Frontal cortex (tissue), 4 donors: ENCODE data around the gene GLG1. TPM values are rescaled to one million over a fixed set of nuclear protein-coding genes. Genes with fewer than 3 reads are reported as not detected.
"Not testable (repeated sequence)": the region's sequence is repeated elsewhere in the genome, so short reads cannot be mapped to it uniquely, and the experiment has no call there.

Experiments used
- DNase-seq, 2 donors: peaks; one replicate each; pipeline ENCODE4 v3.0.0; 2012; ENCODE audit warnings: low spot score in 2 of 2
- FAIRE-seq: peaks from 2 replicates; lab custom pipeline; 2012; peaks lifted over from hg19 to GRCh38; lab: Jason Lieb, UNC
- total RNA-seq: library from RNA; depleted of rRNA; stranded (reverse); fragments of >200 nt; gene quantifications from one replicate; pipeline ENCODE4 v1.2.3, GENCODE V29; 2014
- donor health status: control.
- donor health status: control.
- donor health status: control.

The GLG1 gene
- total RNA-seq, 1 donor from 2014 or later = 64.8 TPM

DNA sequence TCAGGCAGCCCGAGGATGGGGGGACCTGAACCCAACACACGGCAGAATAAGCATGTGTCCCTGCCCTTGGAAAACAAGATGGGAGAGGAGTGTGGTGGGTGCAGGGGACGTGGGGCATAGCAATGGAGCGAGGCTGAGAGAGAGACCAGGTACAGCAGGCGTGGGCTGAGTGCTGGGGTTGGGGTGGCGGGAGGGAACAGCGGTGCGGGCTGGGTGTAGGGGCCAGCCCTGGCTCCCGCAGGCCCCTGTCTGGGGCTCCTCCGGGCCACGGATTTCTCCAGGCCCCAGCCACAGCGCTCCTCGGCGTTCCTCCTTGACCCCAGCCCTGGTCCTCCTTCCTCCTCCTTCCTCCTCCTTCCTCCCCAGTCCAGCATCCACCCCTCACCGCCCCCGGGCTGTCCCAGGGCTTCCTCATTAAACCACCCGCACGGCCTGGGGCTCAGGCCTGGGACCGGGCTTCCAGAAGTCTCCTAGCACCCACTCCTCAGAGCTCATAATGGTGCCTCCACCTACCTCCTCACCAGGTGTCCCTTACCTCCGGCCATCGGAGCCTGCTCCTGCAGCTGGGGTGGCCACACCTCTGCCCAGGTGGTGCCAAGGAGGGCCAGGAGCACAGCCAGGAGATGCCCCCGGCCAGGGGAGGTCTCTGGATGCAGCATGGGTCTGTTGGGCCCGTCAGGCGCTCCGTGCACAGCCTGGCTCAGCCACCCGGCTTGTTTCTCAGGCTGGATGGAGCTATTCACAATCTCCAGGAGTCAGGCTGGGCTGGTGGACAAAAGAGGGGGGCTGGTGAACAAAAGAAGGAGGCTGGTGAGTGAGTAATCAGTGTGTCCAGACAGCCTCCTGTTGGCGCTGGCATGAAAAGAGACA is 186.1 kb downstream of the GLG1 start, which contains the start of gene CLEC18B:
Gene CLEC18B (minus strand): TSS at position 867 of the 870 bp plus-strand sequence. CDS start 208 bp downstream, at position 659.
- DNase-seq, FAIRE-seq: not testable (repeated sequence)

DNA sequence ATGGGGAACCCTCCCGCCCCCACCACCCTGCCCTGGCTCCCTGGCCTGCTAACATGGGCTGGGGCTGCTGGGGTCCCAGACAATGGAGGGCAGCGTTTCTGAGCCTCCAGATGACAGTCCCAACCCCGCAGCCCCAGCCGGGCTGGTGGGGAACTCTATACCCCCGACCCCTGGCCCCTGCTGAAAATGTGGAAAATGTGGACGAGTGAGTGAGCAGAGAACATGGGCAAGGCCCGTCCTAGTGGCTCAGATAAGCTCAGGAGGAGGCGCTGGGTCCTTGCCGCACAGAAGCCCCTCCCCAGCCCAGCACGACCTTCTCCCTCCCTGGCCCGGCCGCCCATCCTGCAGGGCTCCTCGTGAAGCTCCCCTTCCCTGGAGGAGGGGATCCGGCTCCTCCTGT is 187.1 kb downstream of the GLG1 start:
- not testable (repeated sequence) for DNase-seq, FAIRE-seq

DNA sequence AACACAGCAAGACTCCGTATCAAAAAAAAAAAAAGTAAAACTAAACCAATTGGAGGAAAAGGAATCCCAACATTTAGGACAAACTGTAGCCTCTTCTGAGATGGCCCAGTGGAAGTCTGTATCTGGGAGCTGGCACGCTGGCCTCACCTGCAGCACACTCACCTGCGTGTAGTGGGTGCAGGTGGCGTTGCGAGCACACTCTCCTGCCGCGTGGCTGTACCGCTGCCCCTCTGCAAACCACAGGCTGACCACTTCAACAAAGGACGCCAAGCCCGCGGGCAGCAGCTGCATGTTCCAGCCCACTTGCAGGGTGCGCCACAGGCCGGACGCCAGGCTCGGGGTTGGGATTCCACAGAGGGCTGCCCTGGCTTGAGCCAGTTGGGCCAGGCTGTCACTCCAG is 189.0 kb downstream of the GLG1 start:
- FAIRE-seq, DNase-seq: not testable (repeated sequence)

DNA sequence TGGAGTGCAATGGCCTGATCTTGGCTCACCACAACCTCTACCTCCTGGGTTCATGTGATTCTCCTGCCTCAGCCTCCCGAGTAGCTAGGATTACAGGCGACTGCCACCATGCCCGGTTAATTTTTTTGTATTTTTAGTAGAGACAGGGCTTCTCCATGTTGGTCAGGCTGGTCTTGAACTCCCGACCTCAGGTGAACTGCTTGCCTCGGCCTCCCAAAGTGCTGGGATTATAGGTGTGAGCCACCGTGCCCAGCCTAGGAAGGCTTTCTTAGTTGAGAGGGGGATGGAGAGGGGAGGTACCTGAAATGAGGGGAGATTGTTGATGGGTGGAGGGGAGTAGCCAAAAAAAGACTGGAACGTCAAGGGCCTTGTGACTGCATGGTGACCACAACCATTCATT is 193.0 kb downstream of the GLG1 start:
- not testable (repeated sequence) for FAIRE-seq, DNase-seq

DNA sequence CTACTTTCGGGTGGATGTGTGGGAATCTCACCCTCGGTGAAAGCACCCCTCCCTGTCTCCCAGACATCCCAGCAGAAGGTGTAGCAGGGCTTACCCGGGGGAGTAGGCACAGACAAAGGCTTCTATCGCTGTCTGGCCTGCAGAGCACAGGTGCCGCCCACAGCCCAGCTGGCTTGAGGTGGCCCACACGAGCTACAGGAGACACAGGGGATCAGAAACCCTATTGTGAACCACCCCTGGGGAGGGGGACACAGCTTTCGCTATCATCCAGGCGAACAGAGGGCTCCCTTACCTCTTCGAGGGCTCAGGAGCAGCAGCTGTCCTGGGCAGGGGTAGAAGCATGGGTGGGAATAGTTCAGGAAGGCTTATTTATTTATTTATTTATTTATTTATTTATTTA is 193.4 kb downstream of the GLG1 start:
- DNase-seq, FAIRE-seq: not testable (repeated sequence)

DNA sequence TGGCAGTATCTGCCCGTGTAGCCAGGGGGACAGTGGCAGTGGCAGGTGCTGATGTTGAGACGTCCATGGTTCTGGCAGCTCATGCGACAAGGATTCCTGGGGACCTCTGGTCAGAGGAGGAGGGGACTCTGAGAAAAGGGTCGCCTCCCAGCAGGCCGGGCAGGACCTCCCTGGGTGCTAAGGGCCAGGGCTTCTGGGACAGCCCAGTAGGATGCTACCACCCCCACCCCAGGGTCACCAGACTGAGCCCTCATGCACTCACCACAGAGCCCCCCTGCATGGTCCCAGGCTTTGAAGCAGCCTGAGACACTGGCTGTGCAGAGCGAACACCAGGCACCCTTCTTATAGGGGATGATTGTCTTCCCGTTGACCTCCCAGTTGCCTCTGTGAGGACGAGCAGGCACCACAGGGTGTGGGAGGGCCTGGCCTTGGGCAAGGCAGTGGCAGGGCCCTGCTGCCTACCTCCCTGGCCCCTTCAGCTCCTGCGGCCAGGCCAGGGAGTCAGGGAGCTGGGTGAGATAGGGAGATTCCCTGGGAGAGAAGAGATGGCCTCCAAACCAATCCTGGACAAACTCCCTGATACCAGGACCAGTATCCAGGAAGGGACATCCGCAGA is 194.0 kb downstream of the GLG1 start:
- FAIRE-seq, DNase-seq: not testable (repeated sequence)

DNA sequence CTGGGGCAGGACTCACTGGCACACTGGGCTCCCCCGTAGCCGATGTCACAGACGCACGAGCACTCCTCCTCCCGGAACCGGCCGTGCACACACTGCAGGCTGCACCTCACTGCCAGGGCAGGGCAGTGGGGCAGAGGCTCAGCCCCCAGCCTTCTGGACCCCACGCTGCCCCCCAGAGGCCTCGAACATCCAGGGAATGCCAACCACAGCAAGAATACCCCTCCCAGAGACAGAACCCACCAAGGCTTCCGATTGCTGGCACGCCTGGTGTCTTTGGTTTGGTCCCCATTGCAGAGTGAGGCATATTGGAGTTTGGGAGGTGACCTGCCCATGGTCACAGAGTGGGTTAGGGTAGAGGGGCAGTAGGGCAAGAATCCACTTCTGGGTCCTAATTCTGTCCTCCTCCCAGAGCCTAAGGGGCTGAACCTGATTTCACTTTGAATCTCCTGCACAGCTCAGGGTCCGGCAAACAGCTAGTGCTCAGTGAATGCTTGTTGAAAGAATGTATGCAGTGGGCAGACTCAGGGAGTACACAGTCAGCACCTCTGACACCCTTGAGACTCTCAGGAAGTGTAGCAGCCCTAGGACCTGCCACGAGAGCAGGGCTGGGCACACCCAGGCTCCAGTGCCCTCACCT is 194.7 kb downstream of the GLG1 start:
- DNase-seq, FAIRE-seq: not testable (repeated sequence)

DNA sequence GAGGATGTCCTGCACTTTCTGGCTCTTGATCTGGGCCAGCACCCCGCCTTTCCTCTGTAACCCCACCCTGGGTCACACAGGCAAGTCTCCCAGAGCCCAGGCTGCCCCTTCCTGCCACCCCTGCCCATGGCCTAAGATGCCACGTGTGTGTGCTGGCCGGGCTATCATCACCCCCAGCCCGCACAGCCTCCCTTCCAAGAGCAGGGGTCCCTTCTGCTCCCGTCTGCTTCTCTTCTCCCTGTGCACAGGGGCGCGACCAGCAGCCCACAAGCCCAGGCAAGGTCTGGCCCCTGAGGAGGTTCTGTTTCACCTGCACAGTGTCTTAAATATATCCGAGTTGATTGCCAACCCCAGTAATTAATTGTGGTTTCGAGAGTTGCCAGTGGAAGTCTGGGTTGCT is 195.9 kb downstream of the GLG1 start:
- not testable (repeated sequence) for FAIRE-seq, DNase-seq

DNA sequence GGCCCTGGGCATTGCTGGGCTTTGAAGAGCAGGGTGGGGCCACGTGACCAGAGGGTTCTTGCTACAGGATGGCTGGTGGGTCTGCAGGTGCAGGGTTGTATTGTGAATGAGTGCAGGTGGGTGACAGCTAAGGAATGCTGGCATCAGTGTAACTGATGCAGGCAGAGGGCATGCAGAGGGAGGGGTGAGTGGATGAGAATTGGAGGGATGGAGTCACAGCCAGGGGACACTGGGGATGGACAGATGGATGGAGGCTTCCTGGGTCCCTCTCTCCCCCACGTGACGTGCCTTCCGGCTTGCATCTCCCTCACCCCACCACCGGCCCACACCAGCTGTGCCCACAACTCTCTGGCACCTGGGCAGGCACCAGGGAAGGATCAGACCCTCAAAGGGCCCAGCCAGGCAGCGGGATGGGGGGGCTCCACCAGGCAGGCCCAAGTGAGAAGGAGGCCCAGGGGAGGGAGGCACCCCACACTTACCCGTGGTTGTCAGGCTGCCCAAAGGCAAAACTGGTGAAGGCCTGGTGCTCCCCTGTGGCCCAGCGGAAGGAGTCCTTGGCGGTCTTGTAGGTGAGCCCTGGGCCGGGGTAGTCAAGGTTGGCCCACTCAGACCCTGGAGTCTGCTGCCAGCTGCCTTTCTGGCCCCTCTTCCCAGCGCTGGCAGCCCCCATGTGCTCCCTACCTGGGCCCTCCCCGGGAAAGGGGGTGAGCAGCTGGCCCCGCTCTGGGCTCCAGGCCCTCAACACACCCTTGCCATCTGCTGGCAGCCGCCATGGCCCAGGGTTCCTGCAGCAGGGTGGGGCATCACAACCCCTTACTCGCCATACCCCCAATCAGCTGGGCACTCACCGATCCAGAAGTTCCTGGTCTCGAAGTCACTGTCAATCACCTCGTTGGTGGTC is 196.6 kb downstream of the GLG1 start:
- DNase-seq = not testable (repeated sequence)

DNA sequence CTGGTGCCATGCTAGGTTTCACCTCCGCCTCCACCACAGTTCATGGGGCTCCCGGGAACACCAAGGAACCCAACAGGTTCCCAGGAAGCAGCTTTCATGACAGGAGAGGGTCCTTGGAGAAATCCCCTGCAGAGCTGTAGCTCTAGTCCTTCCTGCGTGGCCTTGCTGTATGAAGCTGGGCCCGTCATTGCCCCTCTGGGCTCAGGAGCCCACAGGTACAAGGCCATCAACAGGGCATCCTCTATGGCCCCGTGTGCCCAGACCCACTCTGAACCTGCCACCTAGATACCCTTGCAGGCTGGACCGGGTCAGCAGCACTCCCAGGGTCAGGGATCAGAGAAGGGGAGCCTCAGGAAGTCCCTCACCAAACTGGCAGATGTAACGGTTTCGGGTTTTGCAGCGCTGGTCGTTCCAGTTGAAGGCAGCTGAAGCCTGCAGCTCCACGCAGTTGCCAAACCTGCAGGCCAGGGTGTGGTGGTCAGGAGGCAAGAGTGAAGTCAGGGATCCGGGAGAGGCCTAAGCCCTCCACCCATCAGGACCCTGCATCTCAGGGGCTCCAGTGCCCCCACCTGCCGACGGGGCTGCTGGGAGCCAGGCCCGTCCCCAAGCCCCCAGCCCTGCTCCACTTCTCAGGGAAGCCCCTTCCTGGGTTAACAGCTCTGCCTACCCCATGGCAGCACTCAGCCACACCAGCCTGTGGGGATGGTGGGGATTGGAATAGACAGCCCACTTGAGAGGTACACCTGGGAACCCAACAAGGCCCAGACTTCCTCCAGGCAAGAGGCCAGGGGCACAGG is 197.5 kb downstream of the GLG1 start:
- FAIRE-seq, DNase-seq: not testable (repeated sequence)

More for the DNA sequence above, 196.6 kb downstream of the GLG1 start:
- FAIRE-seq = not testable (repeated sequence)

DNA sequence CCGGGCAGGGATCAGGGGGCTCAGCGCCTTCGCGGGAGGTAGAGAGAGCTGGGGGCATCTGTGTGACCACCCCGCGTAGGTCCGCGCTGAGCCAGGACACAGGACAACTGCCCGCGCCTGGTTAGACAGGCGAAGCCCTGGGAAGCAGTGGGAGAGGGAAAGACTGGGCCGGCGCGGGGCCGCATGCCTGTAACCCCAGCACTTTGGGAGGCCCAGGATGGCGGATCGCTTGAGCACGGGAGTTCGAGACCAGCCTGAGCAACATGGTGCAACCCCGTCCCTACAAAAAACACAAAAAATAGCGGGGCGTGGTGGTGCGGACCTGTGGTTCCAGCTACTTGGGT is 199.6 kb downstream of the GLG1 start:
- not testable (repeated sequence) for DNase-seq, FAIRE-seq

DNA sequence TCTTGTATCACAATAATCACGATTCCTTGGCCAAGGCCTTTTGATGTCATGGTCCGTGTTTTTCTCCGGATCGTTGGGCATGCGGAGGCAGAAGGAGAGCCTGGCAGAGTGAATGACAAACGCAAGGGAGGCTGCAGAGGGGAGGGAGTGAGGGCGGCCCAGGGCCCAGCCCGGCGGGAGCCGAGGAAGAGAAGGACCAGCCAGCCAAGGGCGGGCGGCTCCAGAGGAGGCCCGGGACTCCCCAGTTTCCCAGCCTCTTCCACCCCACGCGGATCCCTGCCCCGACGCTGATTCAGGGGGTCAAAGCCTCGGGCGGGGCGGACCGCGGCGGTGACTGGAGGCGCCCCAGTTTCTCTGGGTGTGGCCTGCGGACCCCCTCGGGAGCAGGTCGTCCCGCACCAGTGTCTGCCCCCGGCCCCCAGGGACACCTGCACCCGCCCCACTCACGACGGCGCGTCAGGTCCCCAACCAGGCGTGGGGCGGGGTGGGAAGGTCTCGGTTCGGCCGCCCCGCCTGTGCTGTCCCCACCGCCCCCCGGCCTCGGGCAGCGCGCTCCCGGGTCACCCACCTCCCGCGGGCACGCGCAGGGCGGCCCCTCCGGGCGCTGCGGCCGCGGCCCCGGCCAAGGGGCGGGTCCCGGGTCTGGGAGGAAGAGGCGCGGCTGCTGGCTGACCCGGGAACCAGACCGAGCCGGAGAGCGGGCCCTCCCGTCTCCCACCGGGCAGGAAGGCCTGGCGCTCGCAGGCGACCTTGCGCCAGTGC is 200.1 kb downstream of the GLG1 start:
- FAIRE-seq = not testable (repeated sequence)

DNA sequence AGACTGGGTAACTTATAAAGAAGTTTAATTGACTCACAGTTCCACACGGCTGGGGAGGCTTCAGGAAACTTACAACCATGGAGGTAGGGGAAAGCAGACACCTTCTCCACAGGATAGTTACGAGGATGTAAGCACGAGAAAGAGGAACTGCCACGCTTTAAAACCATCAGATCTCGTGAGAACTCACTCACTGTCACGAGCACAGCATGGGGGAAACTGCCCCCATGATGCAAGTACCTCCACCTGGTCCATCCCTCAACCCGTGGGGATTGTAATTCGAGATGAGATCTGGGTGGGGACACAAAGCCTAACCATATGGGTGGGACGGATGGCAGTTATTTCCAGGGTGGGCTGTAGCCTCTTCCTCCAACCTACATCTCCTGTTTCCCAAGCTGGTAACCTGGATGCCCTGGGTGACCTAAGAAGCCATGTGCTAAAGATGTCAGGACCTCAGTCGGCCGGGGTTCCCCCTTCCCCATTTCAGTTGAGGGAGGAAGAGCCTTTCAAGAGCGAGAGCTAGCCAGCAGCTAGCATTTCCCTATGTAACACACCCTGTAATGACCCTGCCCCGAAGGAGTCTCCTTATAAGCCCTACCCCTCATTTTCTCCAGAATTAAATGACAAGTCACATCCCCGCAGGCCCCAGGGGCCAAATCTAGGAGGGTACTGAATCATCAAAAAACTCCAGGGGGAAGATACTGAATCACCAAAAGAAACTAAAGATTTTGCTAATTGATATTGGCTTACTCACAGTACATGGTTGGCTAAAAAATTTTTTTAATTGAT is 202.6 kb downstream of the GLG1 start:
- DNase-seq, FAIRE-seq: not testable (repeated sequence)

More for the DNA sequence above, 200.1 kb downstream of the GLG1 start:
- DNase-seq = not testable (repeated sequence)

DNA sequence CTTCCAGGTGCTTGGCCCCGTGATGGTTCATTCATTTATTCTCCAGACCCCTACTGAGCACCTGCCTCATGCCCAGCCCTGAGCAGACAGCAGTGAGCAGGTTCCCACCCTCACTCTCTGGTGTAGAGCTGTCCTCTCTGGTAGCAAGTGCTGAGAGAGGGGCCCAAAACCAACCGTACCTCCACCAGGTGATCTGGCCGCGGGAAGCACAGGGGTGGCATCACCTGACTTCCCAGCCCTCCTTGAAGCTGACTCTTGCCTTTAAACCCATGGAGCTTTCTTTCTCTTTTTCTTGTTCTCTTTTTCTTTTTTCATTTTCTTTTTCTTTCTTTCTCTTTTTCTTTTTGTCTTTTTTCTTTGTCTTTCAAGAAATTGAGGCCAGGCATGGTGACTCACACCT is 206.7 kb downstream of the GLG1 start:
- not testable (repeated sequence) for DNase-seq, FAIRE-seq

DNA sequence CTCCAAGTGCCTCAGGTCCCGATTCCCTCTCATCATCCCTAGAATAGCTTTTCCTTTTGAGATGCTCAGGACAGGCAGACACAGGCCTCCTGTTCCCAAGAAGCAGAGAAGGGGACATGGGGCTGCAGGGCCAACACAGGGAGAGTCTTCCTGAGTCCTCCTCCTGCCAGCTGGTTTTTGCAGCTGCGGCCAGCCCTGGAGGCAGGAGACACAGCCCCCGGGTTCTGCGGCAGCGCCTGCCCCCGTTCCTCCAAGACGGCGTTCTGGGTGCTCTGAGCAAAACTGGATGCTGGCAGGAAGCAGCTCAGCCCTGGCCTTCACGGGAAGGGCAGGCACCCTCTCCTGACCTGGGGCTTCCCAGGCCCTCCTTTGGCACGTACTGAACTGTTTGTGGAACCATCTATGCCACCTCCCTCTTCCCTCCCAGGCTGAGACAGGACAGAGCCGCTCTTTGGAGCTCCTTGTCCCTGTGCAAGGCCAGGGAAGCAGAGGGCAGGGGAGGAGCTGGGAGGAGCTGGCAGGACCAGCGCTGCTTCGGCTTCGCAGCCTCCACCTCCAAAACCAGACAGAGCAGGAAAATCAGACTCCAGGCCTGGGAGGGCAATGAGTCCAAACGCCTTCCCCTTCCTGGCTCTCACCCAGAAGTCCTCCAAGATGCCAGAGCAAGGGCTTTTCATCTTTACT is 208.6 kb downstream of the GLG1 start:
- FAIRE-seq = not testable (repeated sequence)

More for the DNA sequence above, 208.6 kb downstream of the GLG1 start:
- DNase-seq = not testable (repeated sequence)
